Tibial nerve (tissue), 4 donors: ENCODE measurements around the gene FBLN7.

Source experiments
- CTCF ChIP-seq, 5 experiments: fragments of 200-600 bp in 3 of 5; fragments of 450-650 bp in 2 of 5; sonication (generic) in 3 of 5; IDR thresholded peaks; one replicate each; pipeline ENCODE4 v1.5.1; 2016 to 2019; ENCODE audit warnings: antibody characterized with exemption in 5 of 5, mild to moderate bottlenecking in 3 of 5, moderate library complexity in 2 of 5
- EP300 ChIP-seq, 2 donors: sonication (generic); formaldehyde crosslinking; IDR thresholded peaks; one replicate each; pipeline ENCODE4 v1.6.1; 2017; ENCODE audit warnings: antibody characterized with exemption in 2 of 2, mild to moderate bottlenecking in 1 of 2
- POLR2A ChIP-seq, 2 donors: fragments of 450-650 bp; IDR thresholded peaks; one replicate each; pipeline ENCODE4 v1.6.1; 2017; ENCODE audit warnings: antibody characterized with exemption in 2 of 2, mild to moderate bottlenecking in 2 of 2, moderate library complexity in 2 of 2

GRCh38 chr2:112184121-112184520 is 45.9 kb downstream of the FBLN7 start:
- no peak for TF ChIP-seq CTCF (IDR thresholded peaks at IDR 0.05)
- no peak for TF ChIP-seq EP300 (IDR thresholded peaks at IDR 0.05)
- TF ChIP-seq POLR2A (IDR thresholded peaks at IDR 0.05): no peak
